Natural killer cell (primary cell): ENCODE measurements around the gene MUC4. TPM values are rescaled to one million over a fixed set of nuclear protein-coding genes. Genes with fewer than 3 reads are reported as not detected.

ENCODE experiments used
- ATAC-seq, 3 donors: fragments of 150-1000 bp in 2 of 3; fragments of 200-7000 bp in 1 of 3; cut with Tn5 transposase; 1 replicate in 1 of 3; 2 replicates in 2 of 3; pipeline ENCODE4 v1.10.0; 2021; ENCODE audit warnings: mild to moderate bottlenecking in 2 of 3, moderate library complexity in 2 of 3
- DNase-seq, 2 donors: peaks; one replicate each; pipeline versions ENCODE4 v3.0.0 to v3.0.0-alpha.2; 2013 to 2021; ENCODE audit warnings: mixed read lengths in 1 of 2
- H3K27ac ChIP-seq: one replicate; pipeline ENCODE4 v1.5.1; 2013; ENCODE audit warnings: mild to moderate bottlenecking, low read length
- H3K27me3 ChIP-seq: one replicate; pipeline ENCODE4 v1.6.1; 2013; ENCODE audit warnings: low read length; ENCODE audit not compliant: control insufficient read depth, insufficient read depth
- H3K36me3 ChIP-seq: one replicate; pipeline ENCODE4 v1.6.1; 2013; ENCODE audit warnings: low read length; ENCODE audit not compliant: control insufficient read depth, insufficient read depth
- H3K4me1 ChIP-seq: one replicate; pipeline ENCODE4 v1.6.1; 2013; ENCODE audit warnings: low read length; ENCODE audit not compliant: control insufficient read depth, insufficient read depth
- H3K4me3 ChIP-seq: one replicate; pipeline ENCODE4 v1.5.1; 2013; ENCODE audit warnings: low read length
- H3K9me3 ChIP-seq: one replicate; pipeline ENCODE4 v1.6.1; 2013; ENCODE audit warnings: low read length; ENCODE audit not compliant: control insufficient read depth, insufficient read depth
- H3K27ac Mint-ChIP-seq, 2 donors: one replicate each; pipeline ENCODE4 v1.8.0; 2022; ENCODE audit warnings: mild to moderate bottlenecking in 2 of 2, mixed read lengths in 2 of 2, moderate library complexity in 1 of 2
- H3K27me3 Mint-ChIP-seq, 2 donors: one replicate each; pipeline ENCODE4 v1.8.0; 2022; ENCODE audit warnings: low read depth in 2 of 2, mixed read lengths in 2 of 2
- H3K36me3 Mint-ChIP-seq: one replicate; pipeline ENCODE4 v1.8.0; 2022; ENCODE audit warnings: mixed read lengths
- H3K4me1 Mint-ChIP-seq, 2 donors: one replicate each; pipeline ENCODE4 v1.8.0; 2022; ENCODE audit warnings: mixed read lengths in 2 of 2
- H3K4me3 Mint-ChIP-seq: one replicate; pipeline ENCODE4 v1.8.0; 2022; ENCODE audit warnings: mild to moderate bottlenecking, moderate library complexity, mixed read lengths
- H3K9me3 Mint-ChIP-seq, 2 donors: one replicate each; pipeline ENCODE4 v1.8.0; 2022; ENCODE audit warnings: mixed read lengths in 2 of 2
- WGBS: methylation state at CpG from one replicate; pipeline ENCODE4 v1.1.7; 2013; ENCODE audit warnings: missing lambda C conversion rate; ENCODE audit not compliant: insufficient coverage; 5-methylcytosine and 5-hydroxymethylcytosine counted together
- intact Hi-C: fragments of 100-400 bp; cut with micrococcal nuclease; formaldehyde crosslinking; loops from one replicate; pipeline ENCODE4 v1.14.2; 2022
- total RNA-seq, 4 donors: library from RNA; stranded (reverse); fragments of 120-200 nt in 1 of 4; gene quantifications; one replicate each; pipeline versions ENCODE4 v1.2.3 to v1.2.4, GENCODE V29; 2013 to 2022
- TF ChIP-seq, protein P1 (sequence below): fragments of 200-600 bp; IDR thresholded peaks from one replicate; pipeline ENCODE4 v1.8.0; 2022; ENCODE audit warnings: antibody characterized with exemption

The MUC4 gene
- total RNA-seq, 3 donors from 2014 or later (not counting 1 experiment from before 2014, with no cell fraction given): 0.05 to 1.7 (median 0.38) TPM

GRCh38 chr3:195757438-195757770, 54.3 kb downstream of the MUC4 start:
- WGBS: 45% methylated on average over 8 of the region's 8 CpGs
- peak overlapping the region; percentile 32 for H3K4me3 Mint-ChIP-seq
- peak overlapping the region in 1 of 2 donors; percentile 76 for H3K27ac Mint-ChIP-seq
- intact Hi-C loops: no loop called here
- Histone ChIP-seq H3K27me3 (peaks cover 7% of the 10 kb centered on the region), H3K27ac (no peak overlapping the region), H3K9me3 (no peaks in the 10 kb centered on the region), H3K36me3 (no peaks in the 10 kb centered on the region), H3K4me1 (peaks cover 25% of the 10 kb centered on the region), H3K4me3 (no peak overlapping the region)
- ATAC-seq (no peak), DNase-seq (no peak)
- H3K4me1 Mint-ChIP-seq: peaks cover 53 to 68% of the 10 kb centered on the region in 2 donors
- H3K9me3 Mint-ChIP-seq: no peaks in the 10 kb centered on the region
- H3K27me3 Mint-ChIP-seq: peaks cover 0 to 16% of the 10 kb centered on the region in 2 donors
- H3K36me3 Mint-ChIP-seq: no peaks in the 10 kb centered on the region
- TF ChIP-seq, protein P1, sequence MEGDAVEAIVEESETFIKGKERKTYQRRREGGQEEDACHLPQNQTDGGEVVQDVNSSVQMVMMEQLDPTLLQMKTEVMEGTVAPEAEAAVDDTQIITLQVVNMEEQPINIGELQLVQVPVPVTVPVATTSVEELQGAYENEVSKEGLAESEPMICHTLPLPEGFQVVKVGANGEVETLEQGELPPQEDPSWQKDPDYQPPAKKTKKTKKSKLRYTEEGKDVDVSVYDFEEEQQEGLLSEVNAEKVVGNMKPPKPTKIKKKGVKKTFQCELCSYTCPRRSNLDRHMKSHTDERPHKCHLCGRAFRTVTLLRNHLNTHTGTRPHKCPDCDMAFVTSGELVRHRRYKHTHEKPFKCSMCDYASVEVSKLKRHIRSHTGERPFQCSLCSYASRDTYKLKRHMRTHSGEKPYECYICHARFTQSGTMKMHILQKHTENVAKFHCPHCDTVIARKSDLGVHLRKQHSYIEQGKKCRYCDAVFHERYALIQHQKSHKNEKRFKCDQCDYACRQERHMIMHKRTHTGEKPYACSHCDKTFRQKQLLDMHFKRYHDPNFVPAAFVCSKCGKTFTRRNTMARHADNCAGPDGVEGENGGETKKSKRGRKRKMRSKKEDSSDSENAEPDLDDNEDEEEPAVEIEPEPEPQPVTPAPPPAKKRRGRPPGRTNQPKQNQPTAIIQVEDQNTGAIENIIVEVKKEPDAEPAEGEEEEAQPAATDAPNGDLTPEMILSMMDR: no peak

DNA sequence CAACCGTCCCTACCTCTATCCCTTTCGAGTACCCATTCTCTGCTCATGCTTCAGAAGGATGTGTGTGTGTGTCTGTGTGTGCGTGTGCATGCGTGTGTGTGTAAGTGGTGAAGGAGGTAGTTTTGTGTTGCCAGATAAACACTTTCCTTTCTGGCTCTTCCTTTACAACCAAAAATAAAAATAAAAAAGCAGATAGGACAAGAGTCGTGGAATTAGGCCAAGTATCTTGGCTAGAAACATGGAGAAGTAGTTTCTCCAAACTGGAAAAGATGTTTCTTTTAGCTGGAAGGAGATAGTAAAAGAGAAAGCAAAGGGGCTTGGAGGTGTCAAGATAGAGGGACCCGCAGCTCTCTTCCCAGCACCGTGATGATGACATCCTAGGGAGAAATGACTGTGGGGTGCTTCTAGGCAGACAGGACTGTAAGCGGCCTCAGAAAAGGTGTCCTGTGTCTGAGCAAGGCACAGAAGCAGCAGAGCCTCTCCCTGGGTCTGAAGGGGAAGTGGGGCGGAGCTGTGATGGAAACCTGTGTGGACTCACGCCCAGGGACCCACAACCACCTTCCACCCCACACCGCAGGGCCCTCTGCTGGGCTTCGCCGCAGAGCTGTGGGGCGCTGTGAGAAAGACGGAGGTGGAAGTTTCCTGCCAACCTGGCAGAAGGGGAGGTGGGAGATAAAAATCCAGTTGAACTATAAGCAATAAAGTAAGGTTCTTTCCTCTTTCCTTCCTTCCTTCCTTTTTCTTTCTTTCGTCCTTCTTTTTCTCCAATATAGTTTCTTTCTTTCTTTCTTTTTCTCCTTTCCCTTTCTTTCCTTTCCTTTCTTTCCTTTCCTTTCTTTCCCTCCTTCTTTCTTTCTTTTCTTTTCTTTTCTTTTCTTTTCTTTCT, 55.7 kb downstream of the MUC4 start:
- Mint-ChIP-seq H3K4me3 (peak overlapping the region; percentile 79), H3K27me3 (peaks cover 0 to 16% of the 10 kb centered on the region in 2 donors)
- H3K4me1 ChIP-seq: peaks cover 20% of the 10 kb centered on the region

DNA sequence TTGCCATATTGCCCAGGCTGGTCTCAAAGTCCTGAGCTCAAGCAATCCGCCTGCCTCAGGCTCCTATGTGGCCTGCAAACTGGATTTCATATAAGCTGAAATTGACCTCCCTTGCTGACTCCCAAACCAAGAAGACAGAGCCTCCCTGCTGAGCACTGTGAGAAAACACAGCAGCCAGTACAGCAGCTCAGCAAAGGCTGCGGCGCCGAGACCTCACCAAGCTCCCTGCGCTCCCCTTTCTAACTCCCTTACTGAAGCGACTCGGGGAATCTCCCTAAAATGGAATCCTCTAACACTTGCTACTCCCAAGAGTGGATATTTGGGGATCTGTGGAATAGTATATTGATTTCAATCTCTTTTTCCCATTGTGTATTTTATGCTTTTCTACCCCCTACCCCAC, 56.3 kb downstream of the MUC4 start:
- Mint-ChIP-seq H3K36me3 (no peaks in the 10 kb centered on the region), H3K27me3 (peaks cover 0 to 10% of the 10 kb centered on the region in 2 donors), H3K4me3 (peak overlapping the region; percentile 79), H3K4me1 (peaks cover 53 to 65% of the 10 kb centered on the region in 2 donors), H3K9me3 (no peaks in the 10 kb centered on the region), H3K27ac (peak overlapping the region; percentile 73 to 76)
- H3K27me3 ChIP-seq: peaks cover 3% of the 10 kb centered on the region
- DNase-seq (no peak), ATAC-seq (no peak)
- H3K36me3 ChIP-seq: no peaks in the 10 kb centered on the region
- WGBS: 91% methylated on average over 5 of the region's 7 CpGs
- H3K9me3 ChIP-seq: no peaks in the 10 kb centered on the region
- H3K4me3 ChIP-seq: no peak overlapping the region
- intact Hi-C loops: no loop called here
- peaks cover 20% of the 10 kb centered on the region for H3K4me1 ChIP-seq
- no peak overlapping the region for H3K27ac ChIP-seq
- TF ChIP-seq, protein P1: no peak

More for the DNA sequence above, 55.7 kb downstream of the MUC4 start:
- 40% methylated on average over 5 of the region's 16 CpGs for WGBS
- Histone ChIP-seq H3K9me3 (no peaks in the 10 kb centered on the region), H3K4me3 (no peak overlapping the region), H3K27me3 (peaks cover 3% of the 10 kb centered on the region), H3K36me3 (no peaks in the 10 kb centered on the region), H3K27ac (no peak overlapping the region)
- Mint-ChIP-seq H3K36me3 (no peaks in the 10 kb centered on the region), H3K27ac (peak overlapping the region; percentile 73 to 76), H3K9me3 (no peaks in the 10 kb centered on the region), H3K4me1 (peaks cover 53 to 67% of the 10 kb centered on the region in 2 donors)
- DNase-seq (peak; percentile 47 to 71), ATAC-seq (peak; percentile 77 to 100 (median 93))
- intact Hi-C loops: loop anchor here (1.0 kb wide), 1 partner anchor 47 kb away; no protein-coding TSS in a partner anchor
- TF ChIP-seq, protein P1: no peak
